ENCODE data around the gene DIP2C. TPM values are rescaled to one million over a fixed set of nuclear protein-coding genes. Genes with fewer than 3 reads are reported as not detected.

DIP2C gene
- total RNA-seq, 2 donors from 2014 or later: 12.3 to 41.8 TPM

DNA sequence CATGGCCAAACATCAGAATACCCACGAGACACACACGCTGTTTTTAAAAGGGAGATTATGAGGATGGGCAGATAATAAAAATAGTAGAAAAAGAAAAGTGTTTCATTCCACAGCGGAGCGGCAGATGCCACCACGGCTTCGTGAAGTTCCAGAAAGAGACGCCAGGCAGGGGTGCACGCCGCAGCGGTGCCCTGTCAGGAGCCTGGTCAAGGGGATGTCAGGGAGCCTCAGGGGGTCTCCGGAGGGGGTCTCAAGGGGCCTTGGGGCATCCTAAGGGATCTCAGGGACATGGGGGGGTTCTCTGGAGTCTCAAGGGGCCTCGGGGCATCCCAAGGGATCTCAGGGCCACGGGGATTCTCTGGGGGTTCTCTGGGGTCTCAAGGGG lies 300.8 kb downstream of the DIP2C start:
- Histone ChIP-seq H3K9me3 (no peaks in the 10 kb centered on the region), H3K36me3 (no peaks in the 10 kb centered on the region), H3K4me3 (no peak overlapping the region), H3K4me1 (replicated peaks) (no peaks in the 10 kb centered on the region), H3K27ac (no peak overlapping the region), H3K27me3 (replicated peaks; ENCODE audit: insufficient read depth) (no peaks in the 10 kb centered on the region)
- no peak for DNase-seq (ENCODE audit: low spot score)
- WGBS: 85% methylated on average over 13 of the region's 13 CpGs
- no peak for TF ChIP-seq POLR2A (IDR thresholded peaks at IDR 0.05)
- TF ChIP-seq, protein P1, sequence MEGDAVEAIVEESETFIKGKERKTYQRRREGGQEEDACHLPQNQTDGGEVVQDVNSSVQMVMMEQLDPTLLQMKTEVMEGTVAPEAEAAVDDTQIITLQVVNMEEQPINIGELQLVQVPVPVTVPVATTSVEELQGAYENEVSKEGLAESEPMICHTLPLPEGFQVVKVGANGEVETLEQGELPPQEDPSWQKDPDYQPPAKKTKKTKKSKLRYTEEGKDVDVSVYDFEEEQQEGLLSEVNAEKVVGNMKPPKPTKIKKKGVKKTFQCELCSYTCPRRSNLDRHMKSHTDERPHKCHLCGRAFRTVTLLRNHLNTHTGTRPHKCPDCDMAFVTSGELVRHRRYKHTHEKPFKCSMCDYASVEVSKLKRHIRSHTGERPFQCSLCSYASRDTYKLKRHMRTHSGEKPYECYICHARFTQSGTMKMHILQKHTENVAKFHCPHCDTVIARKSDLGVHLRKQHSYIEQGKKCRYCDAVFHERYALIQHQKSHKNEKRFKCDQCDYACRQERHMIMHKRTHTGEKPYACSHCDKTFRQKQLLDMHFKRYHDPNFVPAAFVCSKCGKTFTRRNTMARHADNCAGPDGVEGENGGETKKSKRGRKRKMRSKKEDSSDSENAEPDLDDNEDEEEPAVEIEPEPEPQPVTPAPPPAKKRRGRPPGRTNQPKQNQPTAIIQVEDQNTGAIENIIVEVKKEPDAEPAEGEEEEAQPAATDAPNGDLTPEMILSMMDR (IDR thresholded peaks at IDR 0.05): no peak
- intact Hi-C loops (cut with DNase I): no loop called here

DNA sequence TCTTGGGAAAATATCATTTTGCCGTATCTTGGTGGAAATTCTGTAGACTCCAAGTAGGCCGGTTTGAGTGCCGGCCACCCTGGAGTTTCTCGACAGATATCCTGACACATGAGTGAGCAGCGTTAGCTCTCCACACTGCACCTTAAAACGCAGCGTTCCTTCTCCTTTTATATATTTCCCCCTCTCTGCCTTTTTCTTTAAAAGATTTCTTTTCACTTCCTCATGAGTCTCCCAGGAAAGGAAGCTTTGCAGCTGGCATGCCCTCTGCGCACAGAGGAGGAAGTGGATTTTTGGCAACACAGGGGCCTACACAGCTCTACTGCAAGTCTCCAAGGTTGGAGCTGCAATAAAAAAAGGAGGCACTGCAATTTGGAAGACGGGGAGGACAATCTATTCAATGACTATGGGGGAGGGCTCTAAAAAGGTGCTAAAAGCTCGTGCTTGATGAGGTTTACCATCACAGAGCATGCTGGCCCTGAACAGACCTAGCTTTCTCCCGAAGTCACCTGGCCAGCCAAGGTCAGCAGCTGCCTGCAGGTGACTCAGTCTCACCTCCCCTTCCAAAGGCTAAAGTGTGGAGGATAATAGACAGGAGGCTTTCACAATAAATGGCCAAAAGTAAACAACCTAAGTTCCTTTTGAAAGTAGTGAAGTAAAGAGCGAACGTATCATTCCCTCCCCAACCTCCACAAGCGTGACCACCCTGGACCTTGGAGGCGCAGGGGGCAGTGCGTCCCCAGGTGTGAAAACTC lies 301.4 kb downstream of the DIP2C start:
- 73% methylated on average over 16 of the region's 16 CpGs for WGBS
- TF ChIP-seq POLR2A (IDR thresholded peaks at IDR 0.05) (no peak), POLR2AphosphoS5 (IDR thresholded peaks at IDR 0.05) (no peak)
- TF ChIP-seq, protein P1 (IDR thresholded peaks at IDR 0.05): no peak
- Histone ChIP-seq H3K4me3 (no peak overlapping the region), H3K4me1 (replicated peaks) (no peaks in the 10 kb centered on the region), H3K27me3 (replicated peaks; ENCODE audit: insufficient read depth) (no peaks in the 10 kb centered on the region), H3K36me3 (no peaks in the 10 kb centered on the region), H3K9me3 (no peaks in the 10 kb centered on the region), H3K27ac (no peak overlapping the region)
- intact Hi-C loops (cut with DNase I): no loop called here
- DNase-seq (ENCODE audit: low spot score): no peak

DNA sequence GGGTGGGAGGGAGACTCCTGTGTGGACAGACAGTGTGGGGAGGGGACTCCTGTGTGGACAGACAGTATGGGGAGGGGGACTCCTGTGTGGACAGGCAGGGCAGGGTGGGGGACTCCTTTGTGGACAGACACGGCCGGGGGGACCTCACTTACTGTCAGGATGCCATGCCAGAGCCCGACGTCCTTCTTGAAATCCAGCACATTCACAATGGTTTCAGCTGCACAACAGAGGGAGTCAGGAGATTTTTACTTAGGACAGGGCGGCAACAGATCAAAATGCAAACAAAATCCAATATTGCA lies 301.9 kb downstream of the DIP2C start:
- Histone ChIP-seq H3K4me3 (no peak overlapping the region), H3K4me1 (replicated peaks) (no peaks in the 10 kb centered on the region), H3K36me3 (no peaks in the 10 kb centered on the region), H3K27ac (no peak overlapping the region), H3K27me3 (replicated peaks; ENCODE audit: insufficient read depth) (no peaks in the 10 kb centered on the region), H3K9me3 (no peaks in the 10 kb centered on the region)
- no peak for DNase-seq (ENCODE audit: low spot score)
- 81% methylated on average over 5 of the region's 5 CpGs for WGBS
- intact Hi-C loops (cut with DNase I): no loop called here
- TF ChIP-seq POLR2A (IDR thresholded peaks at IDR 0.05) (no peak), POLR2AphosphoS5 (IDR thresholded peaks at IDR 0.05) (no peak)
- TF ChIP-seq, protein P1 (IDR thresholded peaks at IDR 0.05): no peak

DNA sequence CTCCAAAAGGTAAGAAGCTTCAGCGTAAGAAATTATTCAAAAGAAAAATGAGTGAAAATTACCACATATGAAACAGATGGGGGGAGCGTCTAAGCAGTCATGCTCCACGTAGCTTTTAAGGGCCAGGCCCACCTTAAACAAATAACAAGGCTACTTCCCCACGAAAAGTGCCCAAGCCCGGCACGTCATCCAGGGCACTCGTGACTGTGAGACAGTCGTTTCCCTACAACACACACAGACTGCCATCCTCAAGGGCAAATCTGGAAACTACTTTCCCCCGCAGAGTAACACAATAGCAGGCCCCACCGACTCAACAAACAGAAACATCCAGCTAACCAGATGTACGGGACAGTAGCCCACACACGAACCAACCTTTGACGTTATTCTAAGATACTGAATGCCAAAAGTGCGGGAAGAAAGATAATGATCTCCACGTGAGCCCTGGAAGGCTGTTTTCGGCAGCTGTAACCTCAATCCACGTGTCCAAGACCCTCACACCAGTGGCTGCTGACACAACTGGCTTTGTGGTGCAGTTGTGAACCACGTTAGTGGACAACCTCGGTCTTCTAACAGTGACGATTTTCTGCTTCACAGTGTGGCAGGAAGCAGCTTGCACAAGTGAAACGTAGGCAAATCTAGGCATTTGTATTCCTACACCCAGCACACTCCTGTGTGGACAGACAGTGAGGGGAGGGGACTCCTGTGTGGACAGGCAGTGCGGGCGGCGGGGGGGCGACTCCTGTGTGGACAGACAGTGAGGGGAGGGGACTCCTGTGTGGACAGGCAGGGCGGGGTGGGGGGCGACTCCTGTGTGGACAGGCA lies 302.5 kb downstream of the DIP2C start:
- Histone ChIP-seq H3K27me3 (replicated peaks; ENCODE audit: insufficient read depth) (no peaks in the 10 kb centered on the region), H3K4me3 (no peak overlapping the region), H3K4me1 (replicated peaks) (no peaks in the 10 kb centered on the region), H3K36me3 (no peaks in the 10 kb centered on the region), H3K9me3 (no peaks in the 10 kb centered on the region), H3K27ac (no peak overlapping the region)
- DNase-seq (ENCODE audit: low spot score): no peak
- no peak for TF ChIP-seq POLR2A (IDR thresholded peaks at IDR 0.05)
- TF ChIP-seq, protein P1 (IDR thresholded peaks at IDR 0.05): no peak
- no peak for TF ChIP-seq POLR2AphosphoS5 (IDR thresholded peaks at IDR 0.05)
- WGBS: 77% methylated on average over 27 of the region's 27 CpGs
- intact Hi-C loops (cut with DNase I): no loop called here

All from prostate gland (tissue), 2 donors.